Chondrocyte (in vitro differentiated cells): Measurements from ENCODE around the gene RSPO1. TPM values are rescaled to one million over a fixed set of nuclear protein-coding genes. Genes with fewer than 3 reads are reported as not detected.

Experiments
- DNase-seq: peaks from one replicate; pipeline ENCODE4 v3.0.0; 2021; ENCODE audit warnings: mixed read lengths, low spot score
- H3K27ac Mint-ChIP-seq: one replicate; pipeline ENCODE4 v1.8.0; 2021; ENCODE audit warnings: mild to moderate bottlenecking, moderate library complexity, mixed read lengths; ENCODE audit not compliant: unreplicated experiment
- H3K27me3 Mint-ChIP-seq: 2 replicates; pipeline ENCODE4 v1.8.0; 2021; ENCODE audit warnings: low read depth, mixed read lengths
- H3K36me3 Mint-ChIP-seq: 2 replicates; pipeline ENCODE4 v1.8.0; 2021; ENCODE audit warnings: low read depth, mixed read lengths
- H3K4me1 Mint-ChIP-seq: 2 replicates; pipeline ENCODE4 v1.8.0; 2021; ENCODE audit warnings: low read depth, mild to moderate bottlenecking, mixed read lengths
- H3K4me3 Mint-ChIP-seq: one replicate; pipeline ENCODE4 v1.8.0; 2021; ENCODE audit warnings: mild to moderate bottlenecking, moderate library complexity, mixed read lengths; ENCODE audit not compliant: unreplicated experiment
- H3K9me3 Mint-ChIP-seq: 2 replicates; pipeline ENCODE4 v1.8.0; 2021; ENCODE audit warnings: low read depth, mixed read lengths
- CTCF ChIP-seq: fragments of 200-600 bp; sonication (generic); IDR thresholded peaks from 2 replicates; pipeline ENCODE4 v1.5.0; 2021; ENCODE audit warnings: antibody characterized with exemption, mild to moderate bottlenecking, moderate library complexity
- total RNA-seq: library from RNA; stranded (reverse); gene quantifications from 3 replicates; pipeline ENCODE4 v1.2.1, GENCODE V29; 2021

Gene RSPO1
- total RNA-seq, 1 donor from 2014 or later, result not detected

- peaks cover 5% of the 10 kb centered on the region for H3K4me1 Mint-ChIP-seq
- no peaks in the 10 kb centered on the region for H3K36me3 Mint-ChIP-seq
- H3K9me3 Mint-ChIP-seq, result no peaks in the 10 kb centered on the region
- H3K27ac Mint-ChIP-seq, result no peak overlapping the region
- no peak overlapping the region for H3K4me3 Mint-ChIP-seq
- peaks cover 12% of the 10 kb centered on the region for H3K27me3 Mint-ChIP-seq
- no peak for TF ChIP-seq CTCF
- DNase-seq, result no peak
These were observed 26.7 kb upstream of the RSPO1 start for GRCh38 chr1:37661401-37661800.

- H3K4me1 Mint-ChIP-seq, result peaks cover 5% of the 10 kb centered on the region
- TF ChIP-seq CTCF, result no peak
- DNase-seq, result no peak
- peaks cover 12% of the 10 kb centered on the region for H3K27me3 Mint-ChIP-seq
- H3K4me3 Mint-ChIP-seq, result no peak overlapping the region
- H3K27ac Mint-ChIP-seq, result no peak overlapping the region
- no peaks in the 10 kb centered on the region for H3K9me3 Mint-ChIP-seq
- no peaks in the 10 kb centered on the region for H3K36me3 Mint-ChIP-seq
These were observed 26.0 kb upstream of the RSPO1 start for GRCh38 chr1:37660664-37661063.

GRCh38 chr1:37658486-37658885 is 23.8 kb upstream of the RSPO1 start:
- Mint-ChIP-seq H3K4me1 (peaks cover 5% of the 10 kb centered on the region), H3K36me3 (no peaks in the 10 kb centered on the region), H3K4me3 (no peak overlapping the region), H3K27me3 (peaks cover 13% of the 10 kb centered on the region), H3K27ac (no peak overlapping the region), H3K9me3 (no peaks in the 10 kb centered on the region)
- no peak for DNase-seq
- TF ChIP-seq CTCF, result no peak

GRCh38 chr1:37657620-37658412 is 23.1 kb upstream of the RSPO1 start:
- Mint-ChIP-seq H3K4me1 (no peaks in the 10 kb centered on the region), H3K27ac (no peak overlapping the region), H3K4me3 (no peak overlapping the region), H3K27me3 (peaks cover 13% of the 10 kb centered on the region), H3K9me3 (no peaks in the 10 kb centered on the region), H3K36me3 (no peaks in the 10 kb centered on the region)
- DNase-seq, result no peak
- TF ChIP-seq CTCF, result no peak

GRCh38 chr1:37656881-37657280 is 22.2 kb upstream of the RSPO1 start:
- Mint-ChIP-seq H3K27ac (no peak overlapping the region), H3K4me3 (no peak overlapping the region), H3K27me3 (peaks cover 16% of the 10 kb centered on the region), H3K36me3 (no peaks in the 10 kb centered on the region), H3K9me3 (no peaks in the 10 kb centered on the region), H3K4me1 (no peaks in the 10 kb centered on the region)
- no peak for DNase-seq
- TF ChIP-seq CTCF, result no peak
